A673 (cell line): Measurements from ENCODE around the gene ADCY3. TPM values are rescaled to one million over a fixed set of nuclear protein-coding genes. Genes with fewer than 3 reads are reported as not detected.
"Not testable (repeated sequence)": the region's sequence is repeated elsewhere in the genome, so short reads cannot be mapped to it uniquely, and the experiment has no call there.

Experiments used
- BruUV-seq: library from RNA; stranded (reverse); fragments of 400-500 nt; replicated peaks from 2 replicates; lab custom pipeline; 2021; lab: Mats Ljungman, UMichigan
- CTCF ChIA-PET: fragments of 300-600 bp; sonication (Branson Sonifier 250); formaldehyde crosslinking; loops from one replicate; lab custom pipeline; 2022; ENCODE audit warnings: antibody characterized with exemption; lab: Charles Lee
- POLR2A ChIA-PET: fragments of 300-600 bp; sonication (Branson Sonifier 250); formaldehyde crosslinking; loops from one replicate; lab custom pipeline; 2022; ENCODE audit warnings: antibody characterized with exemption; ENCODE audit not compliant: low non-redundant PET; lab: Charles Lee
- DNase-seq: peaks from one replicate; pipeline ENCODE4 v3.0.0-alpha.2; 2015; ENCODE audit warnings: low spot score
- H3K27ac ChIP-seq: fragments of 200-600 bp; sonication (generic); 2 replicates; pipeline ENCODE4 v1.5.1; 2016; ENCODE audit warnings: mixed run types, low read depth, mild to moderate bottlenecking, mixed read lengths, antibody characterized with exemption, low read length; ENCODE audit not compliant: poor library complexity, severe bottlenecking
- H3K27me3 ChIP-seq: fragments of 200-600 bp; sonication (generic); replicated peaks from 2 replicates; pipeline ENCODE4 v1.6.1; 2017; ENCODE audit warnings: mixed run types, low read depth, mild to moderate bottlenecking, mixed read lengths, antibody characterized with exemption, low read length; ENCODE audit not compliant: insufficient read depth, poor library complexity
- H3K36me3 ChIP-seq: fragments of 200-600 bp; sonication (generic); 2 replicates; pipeline ENCODE4 v1.6.1; 2016; ENCODE audit warnings: mixed run types, mild to moderate bottlenecking, mixed read lengths, antibody characterized with exemption, low read length; ENCODE audit not compliant: insufficient read depth, poor library complexity, severe bottlenecking
- H3K4me1 ChIP-seq: fragments of 200-600 bp; sonication (generic); 2 replicates; pipeline ENCODE4 v1.6.1; 2017; ENCODE audit warnings: mixed run types, mild to moderate bottlenecking, mixed read lengths, antibody characterized with exemption, low read length; ENCODE audit not compliant: insufficient read depth, poor library complexity, severe bottlenecking
- H3K4me3 ChIP-seq: fragments of 200-600 bp; sonication (generic); 2 replicates; pipeline ENCODE4 v1.5.1; 2016; ENCODE audit warnings: low read depth, mixed run types, mild to moderate bottlenecking, mixed read lengths, low read length; ENCODE audit not compliant: poor library complexity, severe bottlenecking
- H3K9me3 ChIP-seq: fragments of 200-600 bp; sonication (generic); 2 replicates; pipeline ENCODE4 v1.6.1; 2016; ENCODE audit warnings: mixed run types, low read depth, mild to moderate bottlenecking, mixed read lengths, antibody characterized with exemption, low read length; ENCODE audit not compliant: poor library complexity, severe bottlenecking
- CTCF ChIP-seq: fragments of 300-800, 200-600 bp; sonication (generic); conservative IDR thresholded peaks from 2 replicates; pipeline ENCODE4 v1.5.1; 2017; ENCODE audit warnings: low read depth, mild to moderate bottlenecking, antibody characterized with exemption, low read length, moderate library complexity, mixed read lengths
- EZH2 ChIP-seq: fragments of 200-600 bp; sonication (generic); IDR thresholded peaks from 2 replicates; pipeline ENCODE4 v1.6.1; 2017; ENCODE audit warnings: borderline replicate concordance, low read depth, mild to moderate bottlenecking, mixed read lengths, antibody characterized with exemption, low read length; ENCODE audit not compliant: poor library complexity, severe bottlenecking
- intact Hi-C: fragments of 100-400 bp; cut with micrococcal nuclease; formaldehyde crosslinking; loops from one replicate; pipeline ENCODE4 v1.10.0; 2022; ENCODE audit not compliant: unreplicated experiment
- total RNA-seq: library from RNA; stranded (reverse); gene quantifications from 2 replicates; pipeline ENCODE4 v1.2.3, GENCODE V29; 2021

Gene ADCY3
- total RNA-seq, 1 experiment from 2014 or later, result 42.2 TPM

- Histone ChIP-seq H3K4me1 (peaks cover 8% of the 10 kb centered on the region), H3K27ac (peak overlapping the region; percentile 31), H3K4me3 (no peak overlapping the region), H3K9me3 (no peaks in the 10 kb centered on the region), H3K27me3 (no peaks in the 10 kb centered on the region), H3K36me3 (peaks cover 27% of the 10 kb centered on the region)
- intact Hi-C loops, result no loop called here
- no TSS peak for BruUV-seq
- ChIA-PET CTCF (no interaction called here), POLR2A (no interaction called here)
- TF ChIP-seq EZH2 (no peak), CTCF (no peak)
- no peak for DNase-seq
Observed at GRCh38 chr2:24809316-24810007, 110.6 kb downstream of the ADCY3 start.

- intact Hi-C loops, result no loop called here
- Histone ChIP-seq H3K27ac (peak overlapping the region; percentile 40), H3K27me3 (no peaks in the 10 kb centered on the region), H3K4me3 (no peak overlapping the region), H3K36me3 (peaks cover 11% of the 10 kb centered on the region), H3K9me3 (no peaks in the 10 kb centered on the region), H3K4me1 (peaks cover 8% of the 10 kb centered on the region)
- POLR2A ChIA-PET, result no interaction called here
- no peak for DNase-seq
- BruUV-seq, result no TSS peak
- TF ChIP-seq CTCF, result no peak
- TF ChIP-seq EZH2, result no peak
- CTCF ChIA-PET, result no interaction called here
Observed at GRCh38 chr2:24806661-24807036, 113.4 kb downstream of the ADCY3 start.

GRCh38 chr2:24805811-24806660 lies 114.0 kb downstream of the ADCY3 start:
- intact Hi-C loops, CTCF ChIA-PET, POLR2A ChIA-PET, H3K4me1 ChIP-seq, BruUV-seq, DNase-seq, H3K4me3 ChIP-seq, H3K27me3 ChIP-seq, H3K9me3 ChIP-seq: not testable (repeated sequence)
- Histone ChIP-seq H3K36me3 (peaks cover 11% of the 10 kb centered on the region), H3K27ac (peak overlapping the region; percentile 40)

- POLR2A ChIA-PET, H3K9me3 ChIP-seq, H3K4me3 ChIP-seq, intact Hi-C loops, CTCF ChIA-PET, H3K27ac ChIP-seq, H3K4me1 ChIP-seq, DNase-seq, H3K27me3 ChIP-seq, BruUV-seq: not testable (repeated sequence)
- H3K36me3 ChIP-seq, result peaks cover 39% of the 10 kb centered on the region
Observed at GRCh38 chr2:24800487-24800886, 119.5 kb downstream of the ADCY3 start.
